ENCODE data around the gene RBM33.

RBM33 gene

GRCh38 chr7:155776606-155777005, 132.1 kb downstream of the RBM33 start:
- TF ChIP-seq ZNF37A (tag by site-specific recombination; IDR thresholded peaks at IDR 0.05) = no peak
- TF ChIP-seq ZNF677 (tag by site-specific recombination; IDR thresholded peaks at IDR 0.05) = no peak
- no peak for TF ChIP-seq OSR2 (tag by site-specific recombination; IDR thresholded peaks at IDR 0.05)
- no peak for TF ChIP-seq ZNF670 (tag by site-specific recombination; IDR thresholded peaks at IDR 0.05; ENCODE audit: low read depth)
- no peak for TF ChIP-seq ZNF433 (tag by site-specific recombination; IDR thresholded peaks at IDR 0.05; ENCODE audit: low read depth)
- TF ChIP-seq ZNF391 (tag by site-specific recombination; IDR thresholded peaks at IDR 0.05; ENCODE audit: borderline replicate concordance, low read depth) = no peak
- TF ChIP-seq ZNF302 (tag by site-specific recombination; IDR thresholded peaks at IDR 0.05; ENCODE audit: low read depth) = no peak
- TF ChIP-seq, protein P1, sequence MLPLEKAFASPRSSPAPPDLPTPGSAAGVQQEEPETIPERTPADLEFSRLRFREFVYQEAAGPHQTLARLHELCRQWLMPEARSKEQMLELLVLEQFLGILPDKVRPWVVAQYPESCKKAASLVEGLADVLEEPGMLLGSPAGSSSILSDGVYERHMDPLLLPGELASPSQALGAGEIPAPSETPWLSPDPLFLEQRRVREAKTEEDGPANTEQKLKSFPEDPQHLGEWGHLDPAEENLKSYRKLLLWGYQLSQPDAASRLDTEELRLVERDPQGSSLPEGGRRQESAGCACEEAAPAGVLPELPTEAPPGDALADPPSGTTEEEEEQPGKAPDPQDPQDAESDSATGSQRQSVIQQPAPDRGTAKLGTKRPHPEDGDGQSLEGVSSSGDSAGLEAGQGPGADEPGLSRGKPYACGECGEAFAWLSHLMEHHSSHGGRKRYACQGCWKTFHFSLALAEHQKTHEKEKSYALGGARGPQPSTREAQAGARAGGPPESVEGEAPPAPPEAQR (tag by site-specific recombination; IDR thresholded peaks at IDR 0.05) = no peak
- no peak for TF ChIP-seq ZNF335 (tag by site-specific recombination; conservative IDR thresholded peaks at IDR 0.05)
- Histone ChIP-seq H3K9me3 (ENCODE audit: control insufficient read depth, insufficient read depth, low read depth, low read length) (no peaks in the 10 kb centered on the region), H3K36me3 (ENCODE audit: control insufficient read depth in 2 of 2, insufficient read depth in 1 of 2, low read length in 2 of 2) (peaks cover 0 to 87% of the 10 kb centered on the region in 2 experiments; a peak in 2 of 3 replicates), H3K27ac (ENCODE audit: extremely low read depth, low read depth, low read length) (no peak overlapping the region), H3K4me3 (ENCODE audit: low read depth, low read length) (no peak overlapping the region), H3K4me1 (ENCODE audit: control insufficient read depth, insufficient read depth, low read length) (no peaks in the 10 kb centered on the region)
- CTCF ChIA-PET = no interaction called here
- POLR2A ChIA-PET = no interaction called here

- peaks cover 0 to 89% of the 10 kb centered on the region in 2 experiments; a peak in 2 of 3 replicates for H3K36me3 ChIP-seq (ENCODE audit: control insufficient read depth in 2 of 2, insufficient read depth in 1 of 2, low read length in 2 of 2)
These were observed 133.9 kb downstream of the RBM33 start for GRCh38 chr7:155778349-155778748.

More at GRCh38 chr7:155778349-155778748, 133.9 kb downstream of the RBM33 start:
- Histone ChIP-seq H3K4me1 (ENCODE audit: control insufficient read depth, insufficient read depth, low read length) (no peaks in the 10 kb centered on the region), H3K4me3 (ENCODE audit: low read depth, low read length) (no peak overlapping the region), H3K9me3 (ENCODE audit: control insufficient read depth, insufficient read depth, low read depth, low read length) (no peaks in the 10 kb centered on the region), H3K27ac (ENCODE audit: extremely low read depth, low read depth, low read length) (no peak overlapping the region)
- TF ChIP-seq ZNF677 (tag by site-specific recombination; IDR thresholded peaks at IDR 0.05) = no peak
- TF ChIP-seq HOXD13 (CRISPR knock-in tag; IDR thresholded peaks at IDR 0.05; ENCODE audit: borderline replicate concordance) = no peak
- no peak for TF ChIP-seq ZNF324 (tag by site-specific recombination; IDR thresholded peaks at IDR 0.05)
- no peak for TF ChIP-seq ZNF776 (tag by site-specific recombination; IDR thresholded peaks at IDR 0.05; ENCODE audit: borderline replicate concordance)
- no peak for TF ChIP-seq ZNF341 (tag by site-specific recombination; IDR thresholded peaks at IDR 0.05; ENCODE audit: low read depth)
- TF ChIP-seq ZNF404 (tag by site-specific recombination; IDR thresholded peaks at IDR 0.05) = no peak
- TF ChIP-seq, protein P2, sequence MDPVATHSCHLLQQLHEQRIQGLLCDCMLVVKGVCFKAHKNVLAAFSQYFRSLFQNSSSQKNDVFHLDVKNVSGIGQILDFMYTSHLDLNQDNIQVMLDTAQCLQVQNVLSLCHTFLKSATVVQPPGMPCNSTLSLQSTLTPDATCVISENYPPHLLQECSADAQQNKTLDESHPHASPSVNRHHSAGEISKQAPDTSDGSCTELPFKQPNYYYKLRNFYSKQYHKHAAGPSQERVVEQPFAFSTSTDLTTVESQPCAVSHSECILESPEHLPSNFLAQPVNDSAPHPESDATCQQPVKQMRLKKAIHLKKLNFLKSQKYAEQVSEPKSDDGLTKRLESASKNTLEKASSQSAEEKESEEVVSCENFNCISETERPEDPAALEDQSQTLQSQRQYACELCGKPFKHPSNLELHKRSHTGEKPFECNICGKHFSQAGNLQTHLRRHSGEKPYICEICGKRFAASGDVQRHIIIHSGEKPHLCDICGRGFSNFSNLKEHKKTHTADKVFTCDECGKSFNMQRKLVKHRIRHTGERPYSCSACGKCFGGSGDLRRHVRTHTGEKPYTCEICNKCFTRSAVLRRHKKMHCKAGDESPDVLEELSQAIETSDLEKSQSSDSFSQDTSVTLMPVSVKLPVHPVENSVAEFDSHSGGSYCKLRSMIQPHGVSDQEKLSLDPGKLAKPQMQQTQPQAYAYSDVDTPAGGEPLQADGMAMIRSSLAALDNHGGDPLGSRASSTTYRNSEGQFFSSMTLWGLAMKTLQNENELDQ (tag by site-specific recombination; IDR thresholded peaks at IDR 0.05; ENCODE audit: low read depth) = no peak
- TF ChIP-seq ZIC2 (tag by site-specific recombination; IDR thresholded peaks at IDR 0.05) = no peak
- no peak for TF ChIP-seq TSHZ1 (tag by site-specific recombination; IDR thresholded peaks at IDR 0.05; ENCODE audit: borderline replicate concordance)
- no peak for TF ChIP-seq BCL11A (tag by site-specific recombination; IDR thresholded peaks at IDR 0.05; ENCODE audit: low read depth)
- TF ChIP-seq SETDB1 (IDR thresholded peaks at IDR 0.05; ENCODE audit: insufficient read length, low read length) = no peak
- TF ChIP-seq, protein P3, sequence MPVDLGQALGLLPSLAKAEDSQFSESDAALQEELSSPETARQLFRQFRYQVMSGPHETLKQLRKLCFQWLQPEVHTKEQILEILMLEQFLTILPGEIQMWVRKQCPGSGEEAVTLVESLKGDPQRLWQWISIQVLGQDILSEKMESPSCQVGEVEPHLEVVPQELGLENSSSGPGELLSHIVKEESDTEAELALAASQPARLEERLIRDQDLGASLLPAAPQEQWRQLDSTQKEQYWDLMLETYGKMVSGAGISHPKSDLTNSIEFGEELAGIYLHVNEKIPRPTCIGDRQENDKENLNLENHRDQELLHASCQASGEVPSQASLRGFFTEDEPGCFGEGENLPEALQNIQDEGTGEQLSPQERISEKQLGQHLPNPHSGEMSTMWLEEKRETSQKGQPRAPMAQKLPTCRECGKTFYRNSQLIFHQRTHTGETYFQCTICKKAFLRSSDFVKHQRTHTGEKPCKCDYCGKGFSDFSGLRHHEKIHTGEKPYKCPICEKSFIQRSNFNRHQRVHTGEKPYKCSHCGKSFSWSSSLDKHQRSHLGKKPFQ (tag by site-specific recombination; IDR thresholded peaks at IDR 0.05) = no peak
- TF ChIP-seq ZNF621 (tag by site-specific recombination; IDR thresholded peaks at IDR 0.05) = no peak
- TF ChIP-seq ZBTB1 (tag by site-specific recombination; IDR thresholded peaks at IDR 0.05) = no peak
- no peak for TF ChIP-seq ZNF133 (tag by site-specific recombination; IDR thresholded peaks at IDR 0.05)
- TF ChIP-seq, protein P4, sequence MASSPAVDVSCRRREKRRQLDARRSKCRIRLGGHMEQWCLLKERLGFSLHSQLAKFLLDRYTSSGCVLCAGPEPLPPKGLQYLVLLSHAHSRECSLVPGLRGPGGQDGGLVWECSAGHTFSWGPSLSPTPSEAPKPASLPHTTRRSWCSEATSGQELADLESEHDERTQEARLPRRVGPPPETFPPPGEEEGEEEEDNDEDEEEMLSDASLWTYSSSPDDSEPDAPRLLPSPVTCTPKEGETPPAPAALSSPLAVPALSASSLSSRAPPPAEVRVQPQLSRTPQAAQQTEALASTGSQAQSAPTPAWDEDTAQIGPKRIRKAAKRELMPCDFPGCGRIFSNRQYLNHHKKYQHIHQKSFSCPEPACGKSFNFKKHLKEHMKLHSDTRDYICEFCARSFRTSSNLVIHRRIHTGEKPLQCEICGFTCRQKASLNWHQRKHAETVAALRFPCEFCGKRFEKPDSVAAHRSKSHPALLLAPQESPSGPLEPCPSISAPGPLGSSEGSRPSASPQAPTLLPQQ (tag by site-specific recombination; IDR thresholded peaks at IDR 0.05) = no peak
- TF ChIP-seq ZNF157 (tag by site-specific recombination; IDR thresholded peaks at IDR 0.05) = no peak
- TF ChIP-seq ZNF585B (tag by site-specific recombination; IDR thresholded peaks at IDR 0.05) = no peak
- POLR2A ChIA-PET = no interaction called here
- CTCF ChIA-PET = interaction anchor here (0.7 to 1.0 kb wide), 2 partner anchors 21 to 180 kb away, joined by 3 to 5 read pairs; no protein-coding TSS in a partner anchor
